Activated CD4-positive, alpha-beta T cell treated with anti-CD3 and anti-CD28 coated beads for 1 hour (primary cell): ENCODE results near the gene SLC13A2.

ENCODE experiments used
- DNase-seq: peaks from one replicate; pipeline ENCODE4 v3.0.0-alpha.2; 2020

SLC13A2 gene

GRCh38 chr17:28540231-28540630 lies 66.8 kb downstream of the SLC13A2 start:
- DNase-seq: no peak

DNA sequence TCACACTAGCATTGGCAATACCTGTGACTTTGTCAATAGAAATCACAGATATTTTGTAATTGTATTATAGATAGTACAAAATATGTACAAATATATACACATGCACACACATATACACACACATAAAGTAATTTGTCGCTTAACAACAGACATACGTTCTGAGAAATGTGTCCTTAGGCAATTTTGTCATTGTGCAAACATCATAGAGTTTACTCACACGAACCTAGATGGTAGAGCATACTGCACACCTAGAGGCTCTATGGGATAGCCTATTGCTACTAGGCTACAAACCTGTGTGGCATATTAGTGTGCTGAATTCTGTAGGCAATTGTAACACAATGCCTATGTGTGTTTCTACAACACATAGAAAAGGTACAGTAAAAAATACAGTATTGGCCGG lies 68.0 kb downstream of the SLC13A2 start:
- no peak for DNase-seq

DNA sequence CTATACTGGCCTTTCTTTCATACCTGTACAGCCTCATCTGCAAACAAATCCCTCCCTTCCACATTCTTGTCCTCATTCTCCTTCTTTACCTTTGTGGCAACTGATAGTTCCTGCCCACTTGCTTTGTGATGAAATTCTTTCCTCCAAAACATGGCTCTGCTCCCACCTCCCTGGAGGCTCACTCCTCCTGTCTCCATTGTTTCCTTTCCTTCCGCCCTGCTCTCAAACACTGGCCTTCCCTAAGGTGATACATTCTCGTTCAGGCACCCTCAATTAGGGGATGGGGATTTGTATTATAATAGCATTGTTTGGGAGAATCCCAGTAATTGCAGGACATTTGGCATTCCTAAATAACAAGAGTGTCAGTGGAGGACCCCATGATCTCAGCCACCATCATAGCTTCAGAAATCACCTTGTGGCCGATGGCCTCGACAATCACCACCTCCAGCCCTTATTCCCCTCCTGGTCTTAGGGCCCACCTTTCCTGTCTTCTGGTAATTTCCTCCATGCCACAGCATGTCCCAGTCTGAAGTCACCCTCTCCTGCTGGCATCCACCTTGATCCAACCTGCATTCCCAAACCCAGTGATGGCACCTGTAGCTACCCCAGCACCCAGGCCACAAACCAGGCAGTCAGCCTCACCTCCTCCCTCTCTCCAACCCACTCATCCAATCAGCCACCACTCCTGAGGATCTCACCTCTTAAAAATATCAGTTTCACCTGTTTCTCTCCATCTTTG lies 71.1 kb downstream of the SLC13A2 start:
- DNase-seq: no peak

GRCh38 chr17:28545141-28545503 lies 71.7 kb downstream of the SLC13A2 start:
- no peak for DNase-seq

- DNase-seq: no peak
These were observed 72.5 kb downstream of the SLC13A2 start for GRCh38 chr17:28545787-28546415.

- DNase-seq: no peak
These were observed 73.7 kb downstream of the SLC13A2 start for GRCh38 chr17:28547096-28547622.
